Ascending aorta (tissue), 2 donors: ENCODE measurements around the gene DDX3X. TPM values are rescaled to one million over a fixed set of nuclear protein-coding genes. Genes with fewer than 3 reads are reported as not detected.
"Not testable (repeated sequence)": the region's sequence is repeated elsewhere in the genome, so short reads cannot be mapped to it uniquely, and the experiment has no call there.

Source experiments
- DNase-seq, 2 donors: peaks; one replicate each; pipeline ENCODE4 v3.0.0-alpha.2; 2019; ENCODE audit warnings: low spot score in 2 of 2
- H3K27ac ChIP-seq, 2 donors: fragments of 200-600 bp; sonication (generic); one replicate each; pipeline ENCODE4 v1.5.1; 2016 to 2017; ENCODE audit warnings: mild to moderate bottlenecking in 1 of 2
- H3K27me3 ChIP-seq: fragments of 200-600 bp; sonication (generic); one replicate; pipeline ENCODE4 v1.5.1; 2017
- H3K36me3 ChIP-seq, 2 donors: fragments of 200-600 bp; sonication (generic); one replicate each; pipeline ENCODE4 v1.5.1; 2016
- H3K4me1 ChIP-seq, 2 donors: fragments of 200-600 bp; sonication (generic); one replicate each; pipeline ENCODE4 v1.5.1; 2016 to 2017; ENCODE audit warnings: mild to moderate bottlenecking in 1 of 2
- H3K4me3 ChIP-seq, 2 donors: fragments of 200-600 bp; sonication (generic); one replicate each; pipeline ENCODE4 v1.5.1; 2016 to 2017; ENCODE audit warnings: mild to moderate bottlenecking in 1 of 2
- H3K9me3 ChIP-seq, 2 donors: fragments of 200-600 bp; sonication (generic); one replicate each; pipeline ENCODE4 v1.5.1; 2016
- intact Hi-C: fragments of 100-400 bp; cut with DNase I; formaldehyde crosslinking; loops from one replicate; pipeline ENCODE4 v1.15.1; 2023
- total RNA-seq: library from RNA; depleted of rRNA; stranded (reverse); fragments of >200 nt; gene quantifications from one replicate; pipeline ENCODE4 v1.1.0, GENCODE V29; 2016
- TF ChIP-seq, protein P1 (sequence below), 3 experiments: fragments of 200-600 bp in 2 of 3; fragments of 450-650 bp in 1 of 3; sonication (generic) in 2 of 3; IDR thresholded peaks; one replicate each; pipeline ENCODE4 v1.5.1; 2016 to 2019; ENCODE audit warnings: antibody characterized with exemption in 3 of 3, mild to moderate bottlenecking in 1 of 3, moderate library complexity in 1 of 3

Gene DDX3X
- total RNA-seq, 1 donor from 2014 or later: 89.3 TPM

DNA sequence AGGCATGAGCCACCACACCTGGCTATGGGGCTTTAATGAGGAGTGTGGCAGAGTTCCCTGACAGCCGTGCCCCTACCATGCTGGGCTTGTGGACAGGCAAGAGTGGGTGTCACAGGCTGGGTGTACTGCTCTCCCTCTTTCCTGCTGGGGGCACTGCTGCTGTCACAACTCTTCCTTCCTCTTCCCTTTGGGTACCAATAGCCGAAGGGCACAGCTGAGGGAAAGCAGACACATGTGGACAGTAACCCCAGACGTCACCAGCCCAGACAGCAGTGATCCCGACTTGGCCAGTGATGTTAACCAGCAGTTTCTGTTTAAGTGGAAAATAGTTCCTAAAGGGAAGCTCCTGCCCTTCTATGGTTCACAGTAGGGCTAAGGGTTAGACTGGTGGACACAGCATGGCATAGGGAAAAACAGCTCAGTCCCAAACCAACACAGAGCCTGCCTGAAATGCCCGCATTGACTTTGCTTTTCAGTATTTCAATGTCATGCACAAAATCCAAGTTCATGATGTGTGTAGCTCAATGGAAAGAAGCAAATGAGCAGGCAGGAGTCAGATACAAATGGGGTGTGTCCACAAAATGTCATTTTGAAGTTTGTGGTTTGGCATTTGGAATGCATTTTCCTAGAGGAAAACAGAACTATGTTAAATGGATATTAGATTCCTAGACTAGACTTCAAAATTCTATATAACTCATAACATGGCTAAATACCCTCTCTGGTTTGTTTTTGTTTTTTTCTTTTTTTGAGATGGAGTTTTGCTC is 24.9 kb upstream of the DDX3X start:
- H3K9me3 ChIP-seq: no peaks in the 10 kb centered on the region
- DNase-seq: no peak
- TF ChIP-seq, protein P1, sequence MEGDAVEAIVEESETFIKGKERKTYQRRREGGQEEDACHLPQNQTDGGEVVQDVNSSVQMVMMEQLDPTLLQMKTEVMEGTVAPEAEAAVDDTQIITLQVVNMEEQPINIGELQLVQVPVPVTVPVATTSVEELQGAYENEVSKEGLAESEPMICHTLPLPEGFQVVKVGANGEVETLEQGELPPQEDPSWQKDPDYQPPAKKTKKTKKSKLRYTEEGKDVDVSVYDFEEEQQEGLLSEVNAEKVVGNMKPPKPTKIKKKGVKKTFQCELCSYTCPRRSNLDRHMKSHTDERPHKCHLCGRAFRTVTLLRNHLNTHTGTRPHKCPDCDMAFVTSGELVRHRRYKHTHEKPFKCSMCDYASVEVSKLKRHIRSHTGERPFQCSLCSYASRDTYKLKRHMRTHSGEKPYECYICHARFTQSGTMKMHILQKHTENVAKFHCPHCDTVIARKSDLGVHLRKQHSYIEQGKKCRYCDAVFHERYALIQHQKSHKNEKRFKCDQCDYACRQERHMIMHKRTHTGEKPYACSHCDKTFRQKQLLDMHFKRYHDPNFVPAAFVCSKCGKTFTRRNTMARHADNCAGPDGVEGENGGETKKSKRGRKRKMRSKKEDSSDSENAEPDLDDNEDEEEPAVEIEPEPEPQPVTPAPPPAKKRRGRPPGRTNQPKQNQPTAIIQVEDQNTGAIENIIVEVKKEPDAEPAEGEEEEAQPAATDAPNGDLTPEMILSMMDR (IDR thresholded peaks at IDR 0.05): no peak
- H3K4me1 ChIP-seq: no peaks in the 10 kb centered on the region
- H3K4me3 ChIP-seq: no peak overlapping the region
- no peaks in the 10 kb centered on the region for H3K36me3 ChIP-seq
- H3K27me3 ChIP-seq: no peaks in the 10 kb centered on the region
- no peak overlapping the region for H3K27ac ChIP-seq
- intact Hi-C loops: no loop called here

DNA sequence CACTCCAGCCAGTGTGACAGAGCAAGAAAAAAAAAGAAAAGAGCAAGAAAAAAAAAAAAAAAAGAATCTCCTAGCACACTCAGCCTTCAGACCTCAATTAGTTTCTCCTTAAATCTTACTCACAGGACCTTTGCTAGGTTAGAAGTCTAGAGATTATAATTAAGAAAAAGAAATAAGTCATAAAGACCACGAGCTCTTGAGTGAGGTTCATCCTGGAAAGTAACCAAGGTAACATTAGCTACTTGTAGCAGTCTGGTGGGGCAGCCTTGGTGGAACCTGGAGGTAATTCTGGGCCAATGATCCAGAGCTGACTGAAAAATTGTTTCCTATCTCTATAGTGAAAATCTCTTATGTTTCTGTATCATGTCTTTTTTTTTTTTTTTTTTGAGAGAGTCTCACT is 21.2 kb upstream of the DDX3X start:
- no peaks in the 10 kb centered on the region for H3K9me3 ChIP-seq

DNA sequence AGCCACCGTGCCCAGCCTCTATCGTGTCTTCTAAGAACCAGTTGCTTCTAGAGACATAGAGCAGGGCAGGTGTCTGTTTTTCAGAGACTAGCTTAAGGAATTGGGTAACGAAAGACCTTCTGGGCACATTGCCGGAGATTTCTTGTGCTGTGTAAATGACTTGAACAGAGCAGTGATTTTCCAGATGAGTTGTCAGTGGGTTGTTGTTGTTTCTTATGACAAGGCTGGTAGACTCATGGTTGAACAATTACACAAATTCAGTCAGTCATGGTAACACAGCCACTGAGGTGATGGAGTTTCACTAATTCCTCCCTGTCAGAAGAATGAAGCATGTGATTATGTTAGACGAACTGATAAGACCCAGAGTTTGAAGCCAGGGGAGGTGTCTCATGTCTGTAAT is 20.5 kb upstream of the DDX3X start:
- Histone ChIP-seq H3K9me3 (no peaks in the 10 kb centered on the region), H3K27ac (no peak overlapping the region), H3K4me3 (no peak overlapping the region), H3K36me3 (no peaks in the 10 kb centered on the region), H3K27me3 (no peaks in the 10 kb centered on the region), H3K4me1 (no peaks in the 10 kb centered on the region)
- DNase-seq: no peak
- TF ChIP-seq, protein P1 (IDR thresholded peaks at IDR 0.05): no peak
- intact Hi-C loops: no loop called here

More for the DNA sequence above, 21.2 kb upstream of the DDX3X start:
- TF ChIP-seq, protein P1 (IDR thresholded peaks at IDR 0.05): no peak
- H3K4me3 ChIP-seq: no peak overlapping the region
- no peaks in the 10 kb centered on the region for H3K36me3 ChIP-seq
- no peaks in the 10 kb centered on the region for H3K27me3 ChIP-seq
- H3K4me1 ChIP-seq: no peaks in the 10 kb centered on the region
- intact Hi-C loops: no loop called here
- no peak overlapping the region for H3K27ac ChIP-seq
- no peak for DNase-seq

DNA sequence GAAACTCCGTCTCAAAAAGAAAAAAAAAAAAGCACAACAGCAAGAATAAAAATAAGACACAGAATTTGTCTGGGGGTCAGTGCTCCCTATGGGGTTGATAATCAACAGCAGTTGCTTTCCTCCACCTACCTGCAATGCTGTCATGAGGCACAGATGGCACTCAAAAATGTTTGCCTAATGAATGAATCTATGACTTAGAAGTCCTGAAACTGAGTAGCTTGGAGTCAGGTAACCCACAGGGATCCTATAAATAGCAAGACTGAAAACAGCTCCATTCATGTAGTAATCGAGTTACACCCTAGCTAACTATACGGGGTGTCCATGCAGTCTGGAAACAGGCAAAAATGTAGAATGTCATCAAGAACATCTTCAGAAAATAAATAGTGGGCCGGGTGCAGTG is 19.8 kb upstream of the DDX3X start:
- H3K4me1 ChIP-seq: no peaks in the 10 kb centered on the region
- no peak for DNase-seq
- intact Hi-C loops: no loop called here
- H3K4me3 ChIP-seq: no peak overlapping the region
- TF ChIP-seq, protein P1 (IDR thresholded peaks at IDR 0.05): no peak
- no peaks in the 10 kb centered on the region for H3K9me3 ChIP-seq
- H3K27ac ChIP-seq: no peak overlapping the region
- no peaks in the 10 kb centered on the region for H3K36me3 ChIP-seq
- H3K27me3 ChIP-seq: no peaks in the 10 kb centered on the region

DNA sequence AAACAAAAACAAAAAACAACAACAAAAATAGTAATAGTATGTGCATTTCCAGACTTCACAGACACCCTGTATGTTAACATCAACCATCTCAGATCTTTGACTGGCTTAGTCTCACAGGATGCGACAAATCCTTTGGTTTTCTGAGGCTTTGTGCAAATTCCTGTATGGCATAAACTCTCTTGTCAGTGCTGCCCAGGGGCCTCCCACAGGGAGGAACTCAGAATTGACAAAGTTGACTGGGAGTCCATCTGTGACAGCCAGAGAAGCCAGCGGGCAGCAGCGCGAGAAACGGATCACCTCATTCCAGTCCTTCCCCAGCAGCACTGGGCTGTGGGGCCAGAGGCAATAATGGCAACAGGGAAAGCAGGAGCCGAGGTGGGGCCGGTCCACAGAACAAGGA is 19.1 kb upstream of the DDX3X start:
- intact Hi-C loops: no loop called here
- Histone ChIP-seq H3K27ac (no peak overlapping the region), H3K9me3 (no peaks in the 10 kb centered on the region), H3K36me3 (no peaks in the 10 kb centered on the region), H3K4me1 (no peaks in the 10 kb centered on the region), H3K27me3 (no peaks in the 10 kb centered on the region), H3K4me3 (no peak overlapping the region)
- TF ChIP-seq, protein P1 (IDR thresholded peaks at IDR 0.05): no peak
- no peak for DNase-seq

DNA sequence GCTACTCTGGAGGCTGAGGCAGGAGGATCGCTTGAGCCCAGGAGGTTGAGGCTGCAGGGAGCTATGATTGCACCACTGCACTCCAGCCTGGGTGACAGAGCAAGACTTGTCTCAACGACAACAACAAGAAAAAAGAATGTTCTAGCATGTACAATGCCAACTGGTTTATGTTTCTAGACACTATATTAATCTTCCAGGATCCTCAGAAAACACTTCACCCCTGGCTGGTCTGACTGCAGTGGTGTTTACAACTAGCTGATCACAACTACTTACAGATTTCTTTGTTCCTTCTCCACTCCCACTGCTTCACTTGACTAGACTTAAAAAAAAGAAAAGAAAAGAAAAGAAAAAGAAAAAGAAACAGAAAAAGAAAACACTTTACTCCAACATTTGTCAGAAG is 17.7 kb upstream of the DDX3X start:
- H3K27me3 ChIP-seq, H3K36me3 ChIP-seq, H3K27ac ChIP-seq, H3K4me1 ChIP-seq, intact Hi-C loops, H3K4me3 ChIP-seq, H3K9me3 ChIP-seq, DNase-seq: not testable (repeated sequence)
